ENCODE measurements around the gene CHMP2A. TPM values are rescaled to one million over a fixed set of nuclear protein-coding genes. Genes with fewer than 3 reads are reported as not detected.

Gene CHMP2A
- total RNA-seq, 1 donor from 2014 or later: 64.6 TPM

DNA sequence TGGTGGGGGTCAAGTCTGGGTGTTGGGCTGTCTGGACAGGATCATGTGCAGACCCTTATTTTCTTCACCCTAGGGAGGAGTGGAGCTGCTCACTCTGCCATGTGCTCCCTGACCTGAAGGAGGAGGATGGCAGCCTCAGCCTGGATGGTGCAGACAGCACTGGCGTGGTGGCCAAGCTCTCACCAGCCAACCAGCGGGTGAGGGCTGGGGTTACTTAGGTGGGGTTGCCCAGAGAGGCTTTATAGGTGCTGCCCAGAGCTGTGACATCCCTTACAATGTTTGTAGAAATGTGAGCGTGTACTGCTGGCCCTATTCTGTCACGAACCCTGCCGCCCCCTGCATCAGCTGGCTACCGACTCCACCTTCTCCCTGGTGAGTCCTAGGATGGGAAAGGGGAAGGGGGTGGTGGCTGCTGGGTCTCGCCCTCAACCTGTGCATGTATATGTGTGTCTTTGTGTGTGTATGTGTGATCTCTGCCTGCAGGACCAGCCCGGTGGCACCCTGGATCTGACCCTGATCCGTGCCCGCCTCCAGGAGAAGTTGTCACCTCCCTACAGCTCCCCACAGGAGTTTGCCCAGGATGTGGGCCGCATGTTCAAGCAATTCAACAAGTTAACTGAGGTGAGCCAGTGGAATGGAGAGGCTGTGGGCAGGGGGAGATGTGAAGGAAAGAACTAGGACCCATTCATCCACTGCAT lies 5.1 kb downstream of the CHMP2A start:
- Mint-ChIP-seq H3K4me1 (peaks cover 53% of the 10 kb centered on the region), H3K9me3 (no peaks in the 10 kb centered on the region), H3K27ac (ENCODE audit: unreplicated experiment) (no peak overlapping the region), H3K36me3 (ENCODE audit: low read depth) (peaks cover 48% of the 10 kb centered on the region), H3K4me3 (peak overlapping the region; percentile 74), H3K27me3 (ENCODE audit: low read depth) (peaks cover 32% of the 10 kb centered on the region)
- TF ChIP-seq, protein P1, sequence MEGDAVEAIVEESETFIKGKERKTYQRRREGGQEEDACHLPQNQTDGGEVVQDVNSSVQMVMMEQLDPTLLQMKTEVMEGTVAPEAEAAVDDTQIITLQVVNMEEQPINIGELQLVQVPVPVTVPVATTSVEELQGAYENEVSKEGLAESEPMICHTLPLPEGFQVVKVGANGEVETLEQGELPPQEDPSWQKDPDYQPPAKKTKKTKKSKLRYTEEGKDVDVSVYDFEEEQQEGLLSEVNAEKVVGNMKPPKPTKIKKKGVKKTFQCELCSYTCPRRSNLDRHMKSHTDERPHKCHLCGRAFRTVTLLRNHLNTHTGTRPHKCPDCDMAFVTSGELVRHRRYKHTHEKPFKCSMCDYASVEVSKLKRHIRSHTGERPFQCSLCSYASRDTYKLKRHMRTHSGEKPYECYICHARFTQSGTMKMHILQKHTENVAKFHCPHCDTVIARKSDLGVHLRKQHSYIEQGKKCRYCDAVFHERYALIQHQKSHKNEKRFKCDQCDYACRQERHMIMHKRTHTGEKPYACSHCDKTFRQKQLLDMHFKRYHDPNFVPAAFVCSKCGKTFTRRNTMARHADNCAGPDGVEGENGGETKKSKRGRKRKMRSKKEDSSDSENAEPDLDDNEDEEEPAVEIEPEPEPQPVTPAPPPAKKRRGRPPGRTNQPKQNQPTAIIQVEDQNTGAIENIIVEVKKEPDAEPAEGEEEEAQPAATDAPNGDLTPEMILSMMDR (conservative IDR thresholded peaks at IDR 0.05): no peak
- DNase-seq (ENCODE audit: low read depth, low spot score): no peak

DNA sequence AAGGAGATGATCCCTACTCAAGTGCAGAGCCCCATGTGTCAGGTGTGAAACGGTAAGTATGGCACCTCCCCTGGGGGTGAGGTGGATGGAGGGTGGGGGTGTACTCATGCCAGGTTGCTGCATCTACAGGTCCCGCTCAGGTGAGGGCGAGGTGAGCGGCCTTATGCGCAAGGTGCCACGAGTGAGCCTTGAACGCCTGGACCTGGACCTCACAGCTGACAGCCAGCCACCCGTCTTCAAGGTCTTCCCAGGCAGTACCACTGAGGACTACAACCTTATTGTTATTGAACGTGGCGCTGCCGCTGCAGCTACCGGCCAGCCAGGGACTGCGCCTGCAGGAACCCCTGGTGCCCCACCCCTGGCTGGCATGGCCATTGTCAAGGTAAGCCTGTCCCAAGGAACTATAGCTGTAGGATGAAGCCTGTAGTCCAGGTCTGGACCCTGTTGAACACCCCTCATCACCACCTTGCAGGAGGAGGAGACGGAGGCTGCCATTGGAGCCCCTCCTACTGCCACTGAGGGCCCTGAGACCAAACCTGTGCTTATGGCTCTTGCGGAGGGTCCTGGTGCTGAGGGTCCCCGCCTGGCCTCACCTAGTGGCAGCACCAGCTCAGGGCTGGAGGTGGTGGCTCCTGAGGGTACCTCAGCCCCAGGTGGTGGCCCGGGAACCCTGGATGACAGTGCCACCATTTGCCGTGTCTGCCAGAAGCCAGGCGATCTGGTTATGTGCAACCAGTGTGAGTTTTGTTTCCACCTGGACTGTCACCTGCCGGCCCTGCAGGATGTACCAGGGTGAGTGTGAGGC lies 5.8 kb downstream of the CHMP2A start:
- Mint-ChIP-seq H3K36me3 (ENCODE audit: low read depth) (peaks cover 44% of the 10 kb centered on the region), H3K4me1 (peaks cover 46% of the 10 kb centered on the region), H3K27ac (ENCODE audit: unreplicated experiment) (no peak overlapping the region), H3K4me3 (peak overlapping the region; percentile 74), H3K27me3 (ENCODE audit: low read depth) (peaks cover 26% of the 10 kb centered on the region), H3K9me3 (no peaks in the 10 kb centered on the region)
- TF ChIP-seq, protein P1 (conservative IDR thresholded peaks at IDR 0.05): no peak
- no peak for DNase-seq (ENCODE audit: low read depth, low spot score)

DNA sequence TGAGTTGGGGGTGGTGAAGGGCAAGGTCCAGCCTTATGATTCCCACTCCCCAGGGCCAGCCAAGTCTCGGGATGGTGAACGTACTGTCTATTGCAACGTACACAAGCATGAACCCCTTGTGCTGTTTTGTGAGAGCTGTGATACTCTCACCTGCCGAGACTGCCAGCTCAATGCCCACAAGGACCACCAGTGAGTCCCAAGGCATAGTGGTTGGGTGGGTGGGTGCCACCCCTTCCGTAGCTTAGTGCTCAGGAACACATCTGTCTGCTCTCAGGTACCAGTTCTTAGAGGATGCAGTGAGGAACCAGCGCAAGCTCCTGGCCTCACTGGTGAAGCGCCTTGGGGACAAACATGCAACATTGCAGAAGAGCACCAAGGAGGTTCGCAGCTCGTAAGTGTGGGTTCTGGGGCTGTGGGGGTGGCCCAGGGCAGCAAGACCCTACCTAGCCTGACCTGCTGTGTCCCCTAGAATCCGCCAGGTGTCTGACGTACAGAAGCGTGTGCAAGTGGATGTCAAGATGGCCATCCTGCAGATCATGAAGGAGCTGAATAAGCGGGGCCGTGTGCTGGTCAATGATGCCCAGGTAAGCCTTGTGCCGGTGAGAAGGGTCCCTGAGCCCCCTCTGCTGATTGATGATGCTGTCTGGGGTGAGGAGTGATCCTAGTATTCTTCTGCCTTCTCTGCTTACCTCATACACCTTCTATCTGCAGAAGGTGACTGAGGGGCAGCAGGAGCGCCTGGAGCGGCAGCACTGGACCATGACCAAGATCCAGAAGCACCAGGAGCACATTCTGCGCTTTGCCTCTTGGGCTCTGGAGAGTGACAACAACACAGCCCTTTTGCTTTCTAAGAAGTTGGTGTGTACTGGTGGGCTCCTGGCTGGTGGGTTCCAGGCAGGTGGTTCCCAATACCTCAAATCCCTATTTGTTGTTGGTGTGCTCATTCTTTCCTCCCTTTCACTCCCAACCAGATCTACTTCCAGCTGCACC lies 7.3 kb downstream of the CHMP2A start:
- H3K36me3 Mint-ChIP-seq (ENCODE audit: low read depth): peaks cover 36% of the 10 kb centered on the region
- peaks cover 42% of the 10 kb centered on the region for H3K4me1 Mint-ChIP-seq
- TF ChIP-seq, protein P1 (conservative IDR thresholded peaks at IDR 0.05): no peak
- H3K27ac Mint-ChIP-seq (ENCODE audit: unreplicated experiment): no peak overlapping the region
- H3K27me3 Mint-ChIP-seq (ENCODE audit: low read depth): peaks cover 28% of the 10 kb centered on the region
- H3K9me3 Mint-ChIP-seq: no peaks in the 10 kb centered on the region
- DNase-seq (ENCODE audit: low read depth, low spot score): no peak
- peak overlapping the region; percentile 95 for H3K4me3 Mint-ChIP-seq

DNA sequence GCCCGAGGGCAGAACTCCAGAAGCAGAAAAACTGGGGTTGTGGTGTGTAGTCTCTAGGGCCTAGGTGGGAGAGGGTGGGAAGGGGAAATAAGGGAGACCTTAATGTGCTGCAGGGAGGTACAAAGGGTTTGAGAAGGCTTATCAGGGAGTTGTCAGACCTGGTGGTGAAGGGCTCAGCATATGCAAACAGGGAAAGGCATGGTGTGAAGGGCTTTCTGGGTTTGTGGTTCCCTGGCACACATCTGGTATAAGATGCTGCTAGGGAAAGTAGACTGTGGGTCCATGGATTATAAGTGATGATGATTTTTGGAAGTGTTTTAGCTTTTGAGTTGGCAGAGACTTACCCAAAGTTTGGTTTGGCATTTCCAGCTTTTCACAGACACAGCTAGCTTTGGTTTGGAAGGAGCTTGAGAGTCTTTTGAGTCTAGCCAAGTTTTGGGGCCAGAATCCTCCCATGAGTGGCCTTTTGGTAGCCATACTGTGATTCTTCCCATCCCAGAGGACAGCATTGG lies 8.8 kb downstream of the CHMP2A start:
- Mint-ChIP-seq H3K4me1 (peaks cover 33% of the 10 kb centered on the region), H3K9me3 (no peaks in the 10 kb centered on the region), H3K36me3 (ENCODE audit: low read depth) (peaks cover 29% of the 10 kb centered on the region), H3K27ac (ENCODE audit: unreplicated experiment) (peak overlapping the region; percentile 92), H3K4me3 (peak overlapping the region; percentile 95), H3K27me3 (ENCODE audit: low read depth) (peaks cover 36% of the 10 kb centered on the region)
- TF ChIP-seq, protein P1 (conservative IDR thresholded peaks at IDR 0.05): no peak
- DNase-seq (ENCODE audit: low read depth, low spot score): no peak
